ENCODE measurements around the gene ITM2B.

DNA sequence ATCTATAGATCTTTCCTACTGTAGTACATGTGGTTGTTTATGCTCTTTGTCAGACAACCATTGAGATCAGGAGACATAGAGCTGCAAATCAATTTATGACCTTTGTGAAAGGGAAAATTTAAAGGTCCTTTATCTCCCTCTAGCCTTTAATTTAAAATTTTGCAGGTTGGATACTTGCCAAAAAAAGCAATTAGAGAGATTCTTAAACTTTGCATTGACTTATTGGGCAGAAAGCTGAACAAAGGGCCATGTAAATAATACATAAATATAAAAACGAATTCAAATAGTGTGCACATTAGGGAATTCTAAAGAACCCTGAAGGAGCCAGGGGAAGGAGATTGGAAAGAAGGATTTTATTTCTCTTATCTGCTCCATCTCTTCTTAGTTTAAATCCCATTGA, 48.5 kb downstream of the ITM2B start:
- TF ChIP-seq, protein P1, sequence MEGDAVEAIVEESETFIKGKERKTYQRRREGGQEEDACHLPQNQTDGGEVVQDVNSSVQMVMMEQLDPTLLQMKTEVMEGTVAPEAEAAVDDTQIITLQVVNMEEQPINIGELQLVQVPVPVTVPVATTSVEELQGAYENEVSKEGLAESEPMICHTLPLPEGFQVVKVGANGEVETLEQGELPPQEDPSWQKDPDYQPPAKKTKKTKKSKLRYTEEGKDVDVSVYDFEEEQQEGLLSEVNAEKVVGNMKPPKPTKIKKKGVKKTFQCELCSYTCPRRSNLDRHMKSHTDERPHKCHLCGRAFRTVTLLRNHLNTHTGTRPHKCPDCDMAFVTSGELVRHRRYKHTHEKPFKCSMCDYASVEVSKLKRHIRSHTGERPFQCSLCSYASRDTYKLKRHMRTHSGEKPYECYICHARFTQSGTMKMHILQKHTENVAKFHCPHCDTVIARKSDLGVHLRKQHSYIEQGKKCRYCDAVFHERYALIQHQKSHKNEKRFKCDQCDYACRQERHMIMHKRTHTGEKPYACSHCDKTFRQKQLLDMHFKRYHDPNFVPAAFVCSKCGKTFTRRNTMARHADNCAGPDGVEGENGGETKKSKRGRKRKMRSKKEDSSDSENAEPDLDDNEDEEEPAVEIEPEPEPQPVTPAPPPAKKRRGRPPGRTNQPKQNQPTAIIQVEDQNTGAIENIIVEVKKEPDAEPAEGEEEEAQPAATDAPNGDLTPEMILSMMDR (conservative IDR thresholded peaks at IDR 0.05; ENCODE audit: low read depth in 2 of 2), result no peak
- TF ChIP-seq, protein P2, sequence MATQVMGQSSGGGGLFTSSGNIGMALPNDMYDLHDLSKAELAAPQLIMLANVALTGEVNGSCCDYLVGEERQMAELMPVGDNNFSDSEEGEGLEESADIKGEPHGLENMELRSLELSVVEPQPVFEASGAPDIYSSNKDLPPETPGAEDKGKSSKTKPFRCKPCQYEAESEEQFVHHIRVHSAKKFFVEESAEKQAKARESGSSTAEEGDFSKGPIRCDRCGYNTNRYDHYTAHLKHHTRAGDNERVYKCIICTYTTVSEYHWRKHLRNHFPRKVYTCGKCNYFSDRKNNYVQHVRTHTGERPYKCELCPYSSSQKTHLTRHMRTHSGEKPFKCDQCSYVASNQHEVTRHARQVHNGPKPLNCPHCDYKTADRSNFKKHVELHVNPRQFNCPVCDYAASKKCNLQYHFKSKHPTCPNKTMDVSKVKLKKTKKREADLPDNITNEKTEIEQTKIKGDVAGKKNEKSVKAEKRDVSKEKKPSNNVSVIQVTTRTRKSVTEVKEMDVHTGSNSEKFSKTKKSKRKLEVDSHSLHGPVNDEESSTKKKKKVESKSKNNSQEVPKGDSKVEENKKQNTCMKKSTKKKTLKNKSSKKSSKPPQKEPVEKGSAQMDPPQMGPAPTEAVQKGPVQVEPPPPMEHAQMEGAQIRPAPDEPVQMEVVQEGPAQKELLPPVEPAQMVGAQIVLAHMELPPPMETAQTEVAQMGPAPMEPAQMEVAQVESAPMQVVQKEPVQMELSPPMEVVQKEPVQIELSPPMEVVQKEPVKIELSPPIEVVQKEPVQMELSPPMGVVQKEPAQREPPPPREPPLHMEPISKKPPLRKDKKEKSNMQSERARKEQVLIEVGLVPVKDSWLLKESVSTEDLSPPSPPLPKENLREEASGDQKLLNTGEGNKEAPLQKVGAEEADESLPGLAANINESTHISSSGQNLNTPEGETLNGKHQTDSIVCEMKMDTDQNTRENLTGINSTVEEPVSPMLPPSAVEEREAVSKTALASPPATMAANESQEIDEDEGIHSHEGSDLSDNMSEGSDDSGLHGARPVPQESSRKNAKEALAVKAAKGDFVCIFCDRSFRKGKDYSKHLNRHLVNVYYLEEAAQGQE (IDR thresholded peaks at IDR 0.05; ENCODE audit: unreplicated experiment), result no peak
- TF ChIP-seq, protein P3, sequence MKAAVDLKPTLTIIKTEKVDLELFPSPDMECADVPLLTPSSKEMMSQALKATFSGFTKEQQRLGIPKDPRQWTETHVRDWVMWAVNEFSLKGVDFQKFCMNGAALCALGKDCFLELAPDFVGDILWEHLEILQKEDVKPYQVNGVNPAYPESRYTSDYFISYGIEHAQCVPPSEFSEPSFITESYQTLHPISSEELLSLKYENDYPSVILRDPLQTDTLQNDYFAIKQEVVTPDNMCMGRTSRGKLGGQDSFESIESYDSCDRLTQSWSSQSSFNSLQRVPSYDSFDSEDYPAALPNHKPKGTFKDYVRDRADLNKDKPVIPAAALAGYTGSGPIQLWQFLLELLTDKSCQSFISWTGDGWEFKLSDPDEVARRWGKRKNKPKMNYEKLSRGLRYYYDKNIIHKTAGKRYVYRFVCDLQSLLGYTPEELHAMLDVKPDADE (IDR thresholded peaks at IDR 0.05), result no peak
- TF ChIP-seq EZH2 (IDR thresholded peaks at IDR 0.05; ENCODE audit: low read depth, unreplicated experiment), result no peak
- no peak for TF ChIP-seq EZH2phosphoT487 (IDR thresholded peaks at IDR 0.05; ENCODE audit: unreplicated experiment)
- TF ChIP-seq POLR2AphosphoS5 (IDR thresholded peaks at IDR 0.05; ENCODE audit: low read depth), result no peak
- TF ChIP-seq STAT1 (IDR thresholded peaks at IDR 0.05; ENCODE audit: unreplicated experiment), result no peak
- TF ChIP-seq, protein P4, sequence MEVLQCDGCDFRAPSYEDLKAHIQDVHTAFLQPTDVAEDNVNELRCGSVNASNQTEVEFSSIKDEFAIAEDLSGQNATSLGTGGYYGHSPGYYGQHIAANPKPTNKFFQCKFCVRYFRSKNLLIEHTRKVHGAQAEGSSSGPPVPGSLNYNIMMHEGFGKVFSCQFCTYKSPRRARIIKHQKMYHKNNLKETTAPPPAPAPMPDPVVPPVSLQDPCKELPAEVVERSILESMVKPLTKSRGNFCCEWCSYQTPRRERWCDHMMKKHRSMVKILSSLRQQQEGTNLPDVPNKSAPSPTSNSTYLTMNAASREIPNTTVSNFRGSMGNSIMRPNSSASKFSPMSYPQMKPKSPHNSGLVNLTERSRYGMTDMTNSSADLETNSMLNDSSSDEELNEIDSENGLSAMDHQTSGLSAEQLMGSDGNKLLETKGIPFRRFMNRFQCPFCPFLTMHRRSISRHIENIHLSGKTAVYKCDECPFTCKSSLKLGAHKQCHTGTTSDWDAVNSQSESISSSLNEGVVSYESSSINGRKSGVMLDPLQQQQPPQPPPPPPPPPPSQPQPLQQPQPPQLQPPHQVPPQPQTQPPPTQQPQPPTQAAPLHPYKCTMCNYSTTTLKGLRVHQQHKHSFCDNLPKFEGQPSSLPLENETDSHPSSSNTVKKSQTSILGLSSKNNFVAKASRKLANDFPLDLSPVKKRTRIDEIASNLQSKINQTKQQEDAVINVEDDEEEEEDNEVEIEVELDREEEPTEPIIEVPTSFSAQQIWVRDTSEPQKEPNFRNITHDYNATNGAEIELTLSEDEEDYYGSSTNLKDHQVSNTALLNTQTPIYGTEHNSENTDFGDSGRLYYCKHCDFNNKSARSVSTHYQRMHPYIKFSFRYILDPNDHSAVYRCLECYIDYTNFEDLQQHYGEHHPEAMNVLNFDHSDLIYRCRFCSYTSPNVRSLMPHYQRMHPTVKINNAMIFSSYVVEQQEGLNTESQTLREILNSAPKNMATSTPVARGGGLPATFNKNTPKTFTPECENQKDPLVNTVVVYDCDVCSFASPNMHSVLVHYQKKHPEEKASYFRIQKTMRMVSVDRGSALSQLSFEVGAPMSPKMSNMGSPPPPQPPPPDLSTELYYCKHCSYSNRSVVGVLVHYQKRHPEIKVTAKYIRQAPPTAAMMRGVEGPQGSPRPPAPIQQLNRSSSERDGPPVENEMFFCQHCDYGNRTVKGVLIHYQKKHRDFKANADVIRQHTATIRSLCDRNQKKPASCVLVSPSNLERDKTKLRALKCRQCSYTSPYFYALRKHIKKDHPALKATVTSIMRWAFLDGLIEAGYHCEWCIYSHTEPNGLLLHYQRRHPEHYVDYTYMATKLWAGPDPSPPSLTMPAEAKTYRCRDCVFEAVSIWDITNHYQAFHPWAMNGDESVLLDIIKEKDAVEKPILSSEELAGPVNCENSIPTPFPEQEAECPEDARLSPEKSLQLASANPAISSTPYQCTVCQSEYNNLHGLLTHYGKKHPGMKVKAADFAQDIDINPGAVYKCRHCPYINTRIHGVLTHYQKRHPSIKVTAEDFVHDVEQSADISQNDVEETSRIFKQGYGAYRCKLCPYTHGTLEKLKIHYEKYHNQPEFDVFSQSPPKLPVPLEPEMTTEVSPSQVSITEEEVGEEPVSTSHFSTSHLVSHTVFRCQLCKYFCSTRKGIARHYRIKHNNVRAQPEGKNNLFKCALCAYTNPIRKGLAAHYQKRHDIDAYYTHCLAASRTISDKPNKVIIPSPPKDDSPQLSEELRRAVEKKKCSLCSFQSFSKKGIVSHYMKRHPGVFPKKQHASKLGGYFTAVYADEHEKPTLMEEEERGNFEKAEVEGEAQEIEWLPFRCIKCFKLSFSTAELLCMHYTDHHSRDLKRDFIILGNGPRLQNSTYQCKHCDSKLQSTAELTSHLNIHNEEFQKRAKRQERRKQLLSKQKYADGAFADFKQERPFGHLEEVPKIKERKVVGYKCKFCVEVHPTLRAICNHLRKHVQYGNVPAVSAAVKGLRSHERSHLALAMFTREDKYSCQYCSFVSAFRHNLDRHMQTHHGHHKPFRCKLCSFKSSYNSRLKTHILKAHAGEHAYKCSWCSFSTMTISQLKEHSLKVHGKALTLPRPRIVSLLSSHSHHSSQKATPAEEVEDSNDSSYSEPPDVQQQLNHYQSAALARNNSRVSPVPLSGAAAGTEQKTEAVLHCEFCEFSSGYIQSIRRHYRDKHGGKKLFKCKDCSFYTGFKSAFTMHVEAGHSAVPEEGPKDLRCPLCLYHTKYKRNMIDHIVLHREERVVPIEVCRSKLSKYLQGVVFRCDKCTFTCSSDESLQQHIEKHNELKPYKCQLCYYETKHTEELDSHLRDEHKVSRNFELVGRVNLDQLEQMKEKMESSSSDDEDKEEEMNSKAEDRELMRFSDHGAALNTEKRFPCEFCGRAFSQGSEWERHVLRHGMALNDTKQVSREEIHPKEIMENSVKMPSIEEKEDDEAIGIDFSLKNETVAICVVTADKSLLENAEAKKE (CRISPR knock-in tag; IDR thresholded peaks at IDR 0.05), result no peak

Measured in GM23338 (cell line).